ENCODE data around the gene PLEKHA3.

DNA sequence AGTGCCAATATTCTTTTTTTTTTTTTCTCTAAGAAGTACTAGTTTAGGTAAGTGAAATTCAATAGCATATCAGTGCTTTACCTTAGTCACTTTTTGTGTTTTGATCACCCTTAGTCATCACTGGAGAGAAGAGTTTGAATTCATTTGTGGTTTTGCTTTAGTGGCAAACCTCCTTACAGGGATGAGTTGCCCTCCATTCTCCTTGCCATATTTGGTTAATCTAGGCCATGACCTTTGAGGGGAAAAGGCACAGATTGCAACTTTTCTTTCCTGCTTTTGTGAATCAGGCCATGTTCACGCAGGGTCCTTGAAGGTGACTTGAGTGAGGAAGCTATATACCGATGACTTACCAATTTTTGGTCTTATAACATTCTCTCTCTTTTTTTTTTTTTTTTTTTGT is 34.4 kb downstream of the PLEKHA3 start:
- TF ChIP-seq, protein P1, sequence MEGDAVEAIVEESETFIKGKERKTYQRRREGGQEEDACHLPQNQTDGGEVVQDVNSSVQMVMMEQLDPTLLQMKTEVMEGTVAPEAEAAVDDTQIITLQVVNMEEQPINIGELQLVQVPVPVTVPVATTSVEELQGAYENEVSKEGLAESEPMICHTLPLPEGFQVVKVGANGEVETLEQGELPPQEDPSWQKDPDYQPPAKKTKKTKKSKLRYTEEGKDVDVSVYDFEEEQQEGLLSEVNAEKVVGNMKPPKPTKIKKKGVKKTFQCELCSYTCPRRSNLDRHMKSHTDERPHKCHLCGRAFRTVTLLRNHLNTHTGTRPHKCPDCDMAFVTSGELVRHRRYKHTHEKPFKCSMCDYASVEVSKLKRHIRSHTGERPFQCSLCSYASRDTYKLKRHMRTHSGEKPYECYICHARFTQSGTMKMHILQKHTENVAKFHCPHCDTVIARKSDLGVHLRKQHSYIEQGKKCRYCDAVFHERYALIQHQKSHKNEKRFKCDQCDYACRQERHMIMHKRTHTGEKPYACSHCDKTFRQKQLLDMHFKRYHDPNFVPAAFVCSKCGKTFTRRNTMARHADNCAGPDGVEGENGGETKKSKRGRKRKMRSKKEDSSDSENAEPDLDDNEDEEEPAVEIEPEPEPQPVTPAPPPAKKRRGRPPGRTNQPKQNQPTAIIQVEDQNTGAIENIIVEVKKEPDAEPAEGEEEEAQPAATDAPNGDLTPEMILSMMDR (IDR thresholded peaks at IDR 0.05; ENCODE audit: insufficient read depth, low read length, poor library complexity, severe bottlenecking), result no peak
- no peak for TF ChIP-seq EZH2phosphoT487 (conservative IDR thresholded peaks at IDR 0.05; ENCODE audit: low read length)

Data from SU-DHL-6 (cell line).